Measurements from ENCODE around the gene TMEM120B. TPM values are rescaled to one million over a fixed set of nuclear protein-coding genes. Genes with fewer than 3 reads are reported as not detected.

TMEM120B gene
- total and polyA plus RNA-seq, 2 of the 13 experiments (the other 11 are each of a cell fraction or from before 2014, with no cell fraction given): 7.1 to 12.9 TPM

DNA sequence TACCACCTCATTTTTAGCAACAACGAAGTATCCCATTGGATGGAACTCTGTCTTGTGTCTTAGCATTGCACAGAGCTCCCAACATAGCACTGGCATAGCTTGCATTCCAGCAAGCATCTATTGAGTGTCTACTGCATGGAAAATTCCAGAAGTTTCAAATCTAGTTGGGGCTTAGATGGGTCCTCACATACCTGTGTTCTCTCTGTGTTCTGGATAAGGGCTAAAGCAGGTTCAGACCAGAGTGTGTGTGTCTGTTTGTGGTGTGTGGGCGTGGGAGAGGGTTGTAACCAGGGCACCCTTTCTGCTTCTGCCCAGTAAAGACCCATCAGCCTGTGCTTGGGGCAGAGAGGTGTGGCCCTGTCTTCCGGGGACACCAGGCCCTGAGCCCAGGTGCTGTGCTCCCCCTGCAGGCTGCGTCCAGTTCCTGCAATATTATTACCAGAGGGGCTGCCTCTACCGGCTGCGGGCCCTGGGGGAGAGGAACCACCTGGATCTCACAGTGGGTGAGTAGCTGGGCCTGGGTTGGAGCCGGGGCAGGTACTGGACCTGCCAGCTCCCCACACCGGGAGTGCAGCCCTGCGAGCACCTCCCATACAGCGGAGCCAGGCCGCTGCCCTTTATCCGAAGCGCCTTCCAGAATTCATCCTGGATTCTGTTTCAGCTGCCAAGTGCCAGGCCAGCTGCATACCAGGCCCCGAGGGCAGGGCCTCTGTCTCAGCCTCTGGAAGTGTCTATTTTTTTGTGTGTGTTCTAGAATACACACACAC is 60.6 kb downstream of the TMEM120B start (continued):
- TF ChIP-seq, protein P1, sequence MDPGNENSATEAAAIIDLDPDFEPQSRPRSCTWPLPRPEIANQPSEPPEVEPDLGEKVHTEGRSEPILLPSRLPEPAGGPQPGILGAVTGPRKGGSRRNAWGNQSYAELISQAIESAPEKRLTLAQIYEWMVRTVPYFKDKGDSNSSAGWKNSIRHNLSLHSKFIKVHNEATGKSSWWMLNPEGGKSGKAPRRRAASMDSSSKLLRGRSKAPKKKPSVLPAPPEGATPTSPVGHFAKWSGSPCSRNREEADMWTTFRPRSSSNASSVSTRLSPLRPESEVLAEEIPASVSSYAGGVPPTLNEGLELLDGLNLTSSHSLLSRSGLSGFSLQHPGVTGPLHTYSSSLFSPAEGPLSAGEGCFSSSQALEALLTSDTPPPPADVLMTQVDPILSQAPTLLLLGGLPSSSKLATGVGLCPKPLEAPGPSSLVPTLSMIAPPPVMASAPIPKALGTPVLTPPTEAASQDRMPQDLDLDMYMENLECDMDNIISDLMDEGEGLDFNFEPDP (CRISPR knock-in tag; conservative IDR thresholded peaks at IDR 0.05): no peak
- TF ChIP-seq GABPA (IDR thresholded peaks at IDR 0.05; ENCODE audit: low read depth, low read length): no peak
- 0 out of 2 replicates have a peak, but pooled peaks have one; percentile 31 for TF ChIP-seq GABPA (CRISPR knock-in tag; IDR thresholded peaks at IDR 0.05; ENCODE audit: low read depth)
- TF ChIP-seq MEF2D (CRISPR knock-in tag; IDR thresholded peaks at IDR 0.05): peak; percentile 45; the same call in 1 of the 2 replicates
- peak; percentile 58 for TF ChIP-seq GABPB1 (CRISPR knock-in tag; IDR thresholded peaks at IDR 0.05)
- TF ChIP-seq, protein P2, sequence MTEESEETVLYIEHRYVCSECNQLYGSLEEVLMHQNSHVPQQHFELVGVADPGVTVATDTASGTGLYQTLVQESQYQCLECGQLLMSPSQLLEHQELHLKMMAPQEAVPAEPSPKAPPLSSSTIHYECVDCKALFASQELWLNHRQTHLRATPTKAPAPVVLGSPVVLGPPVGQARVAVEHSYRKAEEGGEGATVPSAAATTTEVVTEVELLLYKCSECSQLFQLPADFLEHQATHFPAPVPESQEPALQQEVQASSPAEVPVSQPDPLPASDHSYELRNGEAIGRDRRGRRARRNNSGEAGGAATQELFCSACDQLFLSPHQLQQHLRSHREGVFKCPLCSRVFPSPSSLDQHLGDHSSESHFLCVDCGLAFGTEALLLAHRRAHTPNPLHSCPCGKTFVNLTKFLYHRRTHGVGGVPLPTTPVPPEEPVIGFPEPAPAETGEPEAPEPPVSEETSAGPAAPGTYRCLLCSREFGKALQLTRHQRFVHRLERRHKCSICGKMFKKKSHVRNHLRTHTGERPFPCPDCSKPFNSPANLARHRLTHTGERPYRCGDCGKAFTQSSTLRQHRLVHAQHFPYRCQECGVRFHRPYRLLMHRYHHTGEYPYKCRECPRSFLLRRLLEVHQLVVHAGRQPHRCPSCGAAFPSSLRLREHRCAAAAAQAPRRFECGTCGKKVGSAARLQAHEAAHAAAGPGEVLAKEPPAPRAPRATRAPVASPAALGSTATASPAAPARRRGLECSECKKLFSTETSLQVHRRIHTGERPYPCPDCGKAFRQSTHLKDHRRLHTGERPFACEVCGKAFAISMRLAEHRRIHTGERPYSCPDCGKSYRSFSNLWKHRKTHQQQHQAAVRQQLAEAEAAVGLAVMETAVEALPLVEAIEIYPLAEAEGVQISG (CRISPR knock-in tag; IDR thresholded peaks at IDR 0.05): peak; percentile 35; the same call in 1 of the 2 replicates
- TF ChIP-seq MIXL1 (CRISPR knock-in tag; IDR thresholded peaks at IDR 0.05): peak; percentile 62
- no peak for TF ChIP-seq PLRG1 (conservative IDR thresholded peaks at IDR 0.05)
- no peak for TF ChIP-seq HMG20A (CRISPR knock-in tag; IDR thresholded peaks at IDR 0.05; ENCODE audit: borderline replicate concordance)
- peak; percentile 97 for TF ChIP-seq CTCF (CRISPR knock-in tag; IDR thresholded peaks at IDR 0.05)
- TF ChIP-seq CSRNP1 (CRISPR knock-in tag; IDR thresholded peaks at IDR 0.05): no peak
- 0 out of 2 replicates have a peak, but pooled peaks have one; percentile 45 for TF ChIP-seq AHR (CRISPR knock-in tag; IDR thresholded peaks at IDR 0.05)
- TF ChIP-seq ZNF143 (CRISPR knock-in tag; IDR thresholded peaks at IDR 0.05): no peak; the same call in 1 of the 2 replicates
- TF ChIP-seq ZNF430 (CRISPR knock-in tag; IDR thresholded peaks at IDR 0.05): peak; percentile 51; the same call in 1 of the 2 replicates
- peak; percentile 69 for TF ChIP-seq ERF (CRISPR knock-in tag; IDR thresholded peaks at IDR 0.05)
- TF ChIP-seq, protein P3, sequence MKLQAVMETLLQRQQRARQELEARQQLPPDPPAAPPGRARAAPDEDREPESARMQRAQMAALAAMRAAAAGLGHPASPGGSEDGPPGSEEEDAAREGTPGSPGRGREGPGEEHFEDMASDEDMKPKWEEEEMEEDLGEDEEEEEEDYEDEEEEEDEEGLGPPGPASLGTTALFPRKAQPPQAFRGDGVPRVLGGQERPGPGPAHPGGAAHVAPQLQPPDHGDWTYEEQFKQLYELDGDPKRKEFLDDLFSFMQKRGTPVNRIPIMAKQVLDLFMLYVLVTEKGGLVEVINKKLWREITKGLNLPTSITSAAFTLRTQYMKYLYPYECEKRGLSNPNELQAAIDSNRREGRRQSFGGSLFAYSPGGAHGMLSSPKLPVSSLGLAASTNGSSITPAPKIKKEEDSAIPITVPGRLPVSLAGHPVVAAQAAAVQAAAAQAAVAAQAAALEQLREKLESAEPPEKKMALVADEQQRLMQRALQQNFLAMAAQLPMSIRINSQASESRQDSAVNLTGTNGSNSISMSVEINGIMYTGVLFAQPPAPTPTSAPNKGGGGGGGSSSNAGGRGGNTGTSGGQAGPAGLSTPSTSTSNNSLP (IDR thresholded peaks at IDR 0.05; ENCODE audit: low read depth, low read length): 0 out of 2 replicates have a peak, but pooled peaks have one; percentile 12
- no peak for TF ChIP-seq TIGD3 (CRISPR knock-in tag; IDR thresholded peaks at IDR 0.05; ENCODE audit: borderline replicate concordance)
- no peak for TF ChIP-seq DNMT1 (CRISPR knock-in tag; IDR thresholded peaks at IDR 0.05)
- TF ChIP-seq GTF3A (CRISPR knock-in tag; conservative IDR thresholded peaks at IDR 0.05): no peak
